ENCODE results near the gene TRIP10.

GRCh38 chr19:6753178-6754031 lies 13.9 kb downstream of the TRIP10 start:
- TF ChIP-seq EP300 (IDR thresholded peaks at IDR 0.05) = no peak
- peak in 5 of 7 experiments; percentile 39 to 62 (median 43) for TF ChIP-seq CTCF (IDR thresholded peaks at IDR 0.05)
- TF ChIP-seq POLR2A (IDR thresholded peaks at IDR 0.05) = no peak
